HL-60 (cell line): ENCODE results near the gene FOXO6.

Source experiments
- DNase-seq, 2 experiments: peaks; one replicate each; pipeline ENCODE4 v3.0.0-alpha.2; 2010 to 2020; ENCODE audit warnings: low read depth in 1 of 2, low spot score in 1 of 2
- H3K27ac ChIP-seq: fragments of 250-450 bp; sonication (Bioruptor Pico); replicated peaks from 2 replicates; pipeline ENCODE4 v1.5.1; 2020; ENCODE audit warnings: mild to moderate bottlenecking, moderate library complexity
- H3K27me3 ChIP-seq: fragments of 250-450 bp; sonication (Bioruptor Pico); 2 replicates; pipeline ENCODE4 v1.5.1; 2021; ENCODE audit warnings: mild to moderate bottlenecking, moderate library complexity; ENCODE audit not compliant: insufficient read depth, poor library complexity, severe bottlenecking
- H3K4me3 ChIP-seq: replicated peaks from 2 replicates; pipeline ENCODE4 v1.5.1; 2011; ENCODE audit warnings: mild to moderate bottlenecking, control low read depth, low read length; ENCODE audit not compliant: insufficient read depth
- GABPA ChIP-seq: IDR thresholded peaks from 2 replicates; pipeline ENCODE4 v1.6.1; 2012; ENCODE audit warnings: low read depth
- POLR2AphosphoS5 ChIP-seq: IDR thresholded peaks from 2 replicates; pipeline ENCODE4 v1.6.1; 2012; ENCODE audit warnings: low read depth
- SPI1 ChIP-seq: IDR thresholded peaks from 2 replicates; pipeline ENCODE4 v1.6.1; 2012; ENCODE audit warnings: low read depth, mild to moderate bottlenecking, borderline replicate concordance
- TF ChIP-seq, protein P1 (sequence below): IDR thresholded peaks from 2 replicates; pipeline ENCODE4 v1.6.1; 2012; ENCODE audit warnings: low read depth; ENCODE audit not compliant: insufficient replicate concordance
- TF ChIP-seq, protein P2 (sequence below): IDR thresholded peaks from one replicate; pipeline ENCODE4 v1.5.1; 2011; ENCODE audit warnings: low read length, control low read depth, inconsistent platforms; ENCODE audit not compliant: insufficient read depth

The FOXO6 gene

DNA sequence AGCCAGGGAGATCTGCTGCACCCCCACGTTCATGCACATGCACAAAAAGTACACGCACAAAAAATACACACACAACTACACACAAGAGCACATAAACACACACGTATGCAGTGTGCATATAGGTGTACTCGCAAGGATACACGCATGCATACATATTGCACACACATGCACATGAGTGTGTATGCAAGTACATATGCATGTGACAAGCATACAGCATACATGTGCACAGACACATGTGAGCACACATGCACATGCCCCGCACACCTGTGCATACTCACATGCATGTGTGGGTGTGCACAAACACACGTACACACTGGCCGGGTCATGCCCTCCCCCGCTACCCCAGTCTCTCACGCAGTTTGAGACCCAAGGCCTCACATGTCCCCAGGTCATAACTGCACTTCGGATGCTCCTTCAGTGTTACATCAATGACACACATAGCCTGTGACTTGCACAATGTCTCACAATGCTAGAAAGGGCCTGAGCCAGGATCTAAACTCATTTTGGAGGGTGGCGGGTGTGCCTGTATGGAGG, 52.6 kb downstream of the FOXO6 start:
- TF ChIP-seq POLR2AphosphoS5: no peak
- TF ChIP-seq, protein P1, sequence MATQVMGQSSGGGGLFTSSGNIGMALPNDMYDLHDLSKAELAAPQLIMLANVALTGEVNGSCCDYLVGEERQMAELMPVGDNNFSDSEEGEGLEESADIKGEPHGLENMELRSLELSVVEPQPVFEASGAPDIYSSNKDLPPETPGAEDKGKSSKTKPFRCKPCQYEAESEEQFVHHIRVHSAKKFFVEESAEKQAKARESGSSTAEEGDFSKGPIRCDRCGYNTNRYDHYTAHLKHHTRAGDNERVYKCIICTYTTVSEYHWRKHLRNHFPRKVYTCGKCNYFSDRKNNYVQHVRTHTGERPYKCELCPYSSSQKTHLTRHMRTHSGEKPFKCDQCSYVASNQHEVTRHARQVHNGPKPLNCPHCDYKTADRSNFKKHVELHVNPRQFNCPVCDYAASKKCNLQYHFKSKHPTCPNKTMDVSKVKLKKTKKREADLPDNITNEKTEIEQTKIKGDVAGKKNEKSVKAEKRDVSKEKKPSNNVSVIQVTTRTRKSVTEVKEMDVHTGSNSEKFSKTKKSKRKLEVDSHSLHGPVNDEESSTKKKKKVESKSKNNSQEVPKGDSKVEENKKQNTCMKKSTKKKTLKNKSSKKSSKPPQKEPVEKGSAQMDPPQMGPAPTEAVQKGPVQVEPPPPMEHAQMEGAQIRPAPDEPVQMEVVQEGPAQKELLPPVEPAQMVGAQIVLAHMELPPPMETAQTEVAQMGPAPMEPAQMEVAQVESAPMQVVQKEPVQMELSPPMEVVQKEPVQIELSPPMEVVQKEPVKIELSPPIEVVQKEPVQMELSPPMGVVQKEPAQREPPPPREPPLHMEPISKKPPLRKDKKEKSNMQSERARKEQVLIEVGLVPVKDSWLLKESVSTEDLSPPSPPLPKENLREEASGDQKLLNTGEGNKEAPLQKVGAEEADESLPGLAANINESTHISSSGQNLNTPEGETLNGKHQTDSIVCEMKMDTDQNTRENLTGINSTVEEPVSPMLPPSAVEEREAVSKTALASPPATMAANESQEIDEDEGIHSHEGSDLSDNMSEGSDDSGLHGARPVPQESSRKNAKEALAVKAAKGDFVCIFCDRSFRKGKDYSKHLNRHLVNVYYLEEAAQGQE: no peak
- no peak for TF ChIP-seq GABPA
- TF ChIP-seq SPI1: no peak
- TF ChIP-seq, protein P2, sequence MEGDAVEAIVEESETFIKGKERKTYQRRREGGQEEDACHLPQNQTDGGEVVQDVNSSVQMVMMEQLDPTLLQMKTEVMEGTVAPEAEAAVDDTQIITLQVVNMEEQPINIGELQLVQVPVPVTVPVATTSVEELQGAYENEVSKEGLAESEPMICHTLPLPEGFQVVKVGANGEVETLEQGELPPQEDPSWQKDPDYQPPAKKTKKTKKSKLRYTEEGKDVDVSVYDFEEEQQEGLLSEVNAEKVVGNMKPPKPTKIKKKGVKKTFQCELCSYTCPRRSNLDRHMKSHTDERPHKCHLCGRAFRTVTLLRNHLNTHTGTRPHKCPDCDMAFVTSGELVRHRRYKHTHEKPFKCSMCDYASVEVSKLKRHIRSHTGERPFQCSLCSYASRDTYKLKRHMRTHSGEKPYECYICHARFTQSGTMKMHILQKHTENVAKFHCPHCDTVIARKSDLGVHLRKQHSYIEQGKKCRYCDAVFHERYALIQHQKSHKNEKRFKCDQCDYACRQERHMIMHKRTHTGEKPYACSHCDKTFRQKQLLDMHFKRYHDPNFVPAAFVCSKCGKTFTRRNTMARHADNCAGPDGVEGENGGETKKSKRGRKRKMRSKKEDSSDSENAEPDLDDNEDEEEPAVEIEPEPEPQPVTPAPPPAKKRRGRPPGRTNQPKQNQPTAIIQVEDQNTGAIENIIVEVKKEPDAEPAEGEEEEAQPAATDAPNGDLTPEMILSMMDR: no peak
- Histone ChIP-seq H3K4me3 (no peak overlapping the region), H3K27me3 (no peaks in the 10 kb centered on the region), H3K27ac (no peak overlapping the region)
- DNase-seq: no peak

DNA sequence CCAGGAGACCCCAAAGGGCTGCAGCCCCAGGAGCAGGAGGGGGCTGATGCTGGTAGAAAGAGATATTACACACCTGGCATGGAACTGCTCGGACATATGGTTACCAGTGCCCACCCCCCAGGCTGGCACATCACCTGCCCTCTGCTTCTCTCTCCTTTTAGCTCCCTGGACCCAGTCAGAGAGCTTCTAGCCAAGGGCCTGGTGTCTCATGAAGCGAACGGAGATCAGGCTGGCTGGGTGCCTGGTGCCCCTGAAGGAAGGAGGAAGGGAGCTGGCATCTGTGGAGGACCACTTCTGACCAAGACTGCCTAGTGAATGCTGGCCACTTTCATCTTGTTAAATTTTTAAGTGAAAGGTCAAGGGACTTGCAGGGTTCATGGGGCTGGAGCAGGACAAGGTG, 53.1 kb downstream of the FOXO6 start:
- Histone ChIP-seq H3K4me3 (no peak overlapping the region), H3K27me3 (no peaks in the 10 kb centered on the region), H3K27ac (no peak overlapping the region)
- TF ChIP-seq SPI1 (no peak), POLR2AphosphoS5 (no peak), GABPA (no peak)
- TF ChIP-seq, protein P1: no peak
- TF ChIP-seq, protein P2: no peak
- no peak for DNase-seq

DNA sequence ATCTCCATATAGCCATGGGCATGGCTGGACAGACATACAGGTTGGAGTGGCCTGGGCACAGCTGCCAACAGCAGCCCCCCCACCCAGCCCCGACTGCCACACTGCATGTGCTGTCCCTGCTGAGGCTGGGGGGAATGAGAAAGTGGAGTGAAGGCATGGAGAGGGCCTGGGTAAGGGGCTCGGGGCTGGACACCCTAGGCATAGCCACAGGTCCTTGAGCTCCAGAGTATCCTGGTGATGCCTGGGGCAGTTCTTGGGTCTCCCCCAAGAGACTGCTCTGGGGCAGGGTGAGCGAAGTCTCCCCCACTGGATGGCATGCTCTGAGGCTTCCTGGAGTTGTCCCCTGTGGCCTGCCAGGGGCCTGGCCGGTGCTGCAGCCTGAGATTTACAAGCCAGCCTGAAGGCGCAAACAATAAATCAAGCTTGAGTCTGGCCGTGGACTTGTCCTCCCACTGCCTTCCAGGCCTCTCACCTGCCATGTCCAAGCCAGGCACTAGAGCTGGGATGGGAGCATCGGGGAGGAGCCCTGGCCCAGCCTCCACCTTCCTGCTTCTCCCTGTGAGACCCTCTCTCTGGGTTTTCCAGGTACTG, 53.6 kb downstream of the FOXO6 start:
- TF ChIP-seq POLR2AphosphoS5 (no peak), GABPA (no peak), SPI1 (no peak)
- TF ChIP-seq, protein P2: no peak
- TF ChIP-seq, protein P1: no peak
- DNase-seq: no peak
- Histone ChIP-seq H3K27ac (no peak overlapping the region), H3K27me3 (no peaks in the 10 kb centered on the region), H3K4me3 (no peak overlapping the region)
